KG1 (cell line): Measurements from ENCODE around the gene UBE2I.

Experiments used
- DNase-seq: peaks from one replicate; lab custom pipeline; 2025; lab: John Stamatoyannopoulos, UW

Gene UBE2I

DNA sequence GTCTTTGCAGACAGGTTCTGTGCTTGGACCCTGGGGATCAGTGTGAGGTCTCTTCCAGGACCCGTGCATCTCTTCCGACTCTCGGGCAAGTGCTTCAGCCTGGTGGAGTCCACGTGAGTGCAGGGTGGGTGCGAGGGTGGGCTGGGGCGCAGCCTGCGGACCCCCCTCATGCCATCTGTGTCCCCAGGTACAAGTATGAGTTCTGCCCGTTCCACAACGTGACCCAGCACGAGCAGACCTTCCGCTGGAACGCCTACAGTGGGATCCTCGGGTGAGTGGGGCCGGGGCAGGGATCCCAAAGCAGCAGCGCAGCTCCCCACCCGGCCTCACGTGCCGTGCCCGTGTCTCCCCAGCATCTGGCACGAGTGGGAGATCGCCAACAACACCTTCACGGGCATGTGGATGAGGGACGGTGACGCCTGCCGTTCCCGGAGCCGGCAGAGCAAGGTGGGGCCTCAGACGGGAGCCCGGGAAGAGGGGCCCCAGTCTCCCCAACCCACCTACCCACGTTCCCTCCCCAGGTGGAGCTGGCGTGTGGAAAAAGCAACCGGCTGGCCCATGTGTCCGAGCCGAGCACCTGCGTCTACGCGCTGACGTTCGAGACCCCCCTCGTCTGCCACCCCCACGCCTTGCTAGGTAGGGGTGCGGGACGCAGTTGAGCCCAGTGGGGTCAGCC is 52.4 kb downstream of the UBE2I start:
- DNase-seq: no peak

- DNase-seq: no peak
Measured at GRCh38 chr16:1362807-1363206, 53.4 kb downstream of the UBE2I start.

GRCh38 chr16:1363501-1364041 is 54.1 kb downstream of the UBE2I start:
- DNase-seq: no peak

DNA sequence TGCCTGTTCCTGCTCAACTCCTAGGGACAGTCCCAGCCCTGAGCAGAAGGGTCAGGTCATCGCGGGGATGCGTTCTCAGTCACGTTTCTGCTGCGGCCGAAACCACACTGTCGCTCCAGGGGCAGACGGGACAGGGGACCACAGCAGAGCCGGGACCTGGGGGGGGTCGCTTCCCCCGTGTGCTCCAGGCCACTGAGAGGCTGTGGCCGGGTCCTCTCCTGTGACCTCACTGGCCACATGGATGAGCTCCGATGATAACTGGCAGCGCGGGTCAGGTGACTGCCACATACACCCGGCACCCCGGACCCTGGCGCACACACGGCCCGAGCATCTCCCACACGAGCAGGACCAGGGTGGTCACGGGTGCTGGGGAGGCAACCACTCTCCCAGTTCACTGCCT is 55.1 kb downstream of the UBE2I start:
- no peak for DNase-seq

DNA sequence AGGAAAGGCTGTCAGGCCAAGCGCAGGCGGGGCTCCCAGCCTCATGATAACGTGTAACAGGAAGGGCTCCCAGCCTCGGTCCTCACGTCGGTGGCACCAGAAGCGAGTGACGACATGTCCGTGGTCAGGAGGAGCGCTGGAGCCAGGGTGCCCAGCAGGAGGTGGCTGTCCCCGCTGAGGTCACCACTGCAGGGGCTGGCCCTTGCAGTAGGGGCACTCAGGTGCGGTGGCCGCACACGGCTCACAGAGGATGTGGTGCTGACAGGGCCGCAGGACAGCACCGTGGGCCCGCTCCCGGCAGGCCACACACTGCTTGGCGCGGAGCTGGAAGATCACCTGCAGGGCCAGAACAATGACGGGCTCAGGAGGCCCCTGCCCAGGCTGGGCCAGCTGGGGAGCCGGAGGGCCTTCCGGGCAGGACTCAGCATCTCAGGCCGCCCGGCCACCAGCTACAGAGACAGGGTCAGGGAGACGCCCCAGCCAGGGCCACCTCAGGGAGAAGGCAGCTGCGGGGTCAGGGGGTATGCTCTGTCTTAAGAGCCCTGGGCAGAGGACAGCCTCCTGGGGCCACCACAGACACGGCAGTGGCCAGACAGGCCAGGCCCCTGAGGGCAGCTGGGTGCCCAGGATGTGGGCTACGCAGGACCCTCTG is 56.8 kb downstream of the UBE2I start:
- no peak for DNase-seq

GRCh38 chr16:1366712-1367299 is 57.4 kb downstream of the UBE2I start:
- no peak for DNase-seq

DNA sequence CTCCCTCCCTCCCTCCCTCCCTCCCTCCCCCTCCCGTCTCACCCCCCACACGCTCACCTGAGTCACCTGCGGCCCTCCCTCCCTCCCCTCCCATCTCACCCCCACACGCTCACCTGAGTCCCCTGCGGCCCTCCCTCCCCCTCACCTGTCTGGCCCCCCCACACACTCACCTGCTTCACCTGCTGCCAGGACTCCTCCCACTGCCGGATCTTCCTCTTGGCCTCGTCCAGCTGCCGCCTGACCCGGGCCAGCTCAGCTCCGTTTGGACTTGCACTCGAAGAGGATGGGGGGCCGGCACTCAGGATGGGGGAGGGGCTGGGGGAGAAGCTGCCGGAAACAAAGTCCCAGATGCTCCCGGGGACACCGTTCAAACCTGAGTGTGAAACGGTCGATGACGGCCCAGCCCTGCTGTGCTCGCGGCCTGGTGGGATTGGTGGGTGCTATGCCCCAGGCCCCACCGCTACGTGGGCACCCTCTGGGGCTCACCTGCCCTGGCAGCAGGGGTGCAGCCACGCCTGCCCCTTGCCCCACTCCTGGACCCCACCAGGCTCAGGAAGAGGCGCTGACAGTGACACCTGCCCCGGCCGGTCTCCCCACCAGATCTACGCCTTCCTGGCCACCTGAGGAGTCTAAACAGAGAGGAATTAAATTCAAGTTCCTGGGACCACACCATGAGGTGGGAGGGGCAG is 58.2 kb downstream of the UBE2I start:
- DNase-seq: no peak

GRCh38 chr16:1371054-1371978 is 61.9 kb downstream of the UBE2I start:
- DNase-seq: no peak

GRCh38 chr16:1372292-1372950 is 63.0 kb downstream of the UBE2I start:
- DNase-seq: no peak

DNA sequence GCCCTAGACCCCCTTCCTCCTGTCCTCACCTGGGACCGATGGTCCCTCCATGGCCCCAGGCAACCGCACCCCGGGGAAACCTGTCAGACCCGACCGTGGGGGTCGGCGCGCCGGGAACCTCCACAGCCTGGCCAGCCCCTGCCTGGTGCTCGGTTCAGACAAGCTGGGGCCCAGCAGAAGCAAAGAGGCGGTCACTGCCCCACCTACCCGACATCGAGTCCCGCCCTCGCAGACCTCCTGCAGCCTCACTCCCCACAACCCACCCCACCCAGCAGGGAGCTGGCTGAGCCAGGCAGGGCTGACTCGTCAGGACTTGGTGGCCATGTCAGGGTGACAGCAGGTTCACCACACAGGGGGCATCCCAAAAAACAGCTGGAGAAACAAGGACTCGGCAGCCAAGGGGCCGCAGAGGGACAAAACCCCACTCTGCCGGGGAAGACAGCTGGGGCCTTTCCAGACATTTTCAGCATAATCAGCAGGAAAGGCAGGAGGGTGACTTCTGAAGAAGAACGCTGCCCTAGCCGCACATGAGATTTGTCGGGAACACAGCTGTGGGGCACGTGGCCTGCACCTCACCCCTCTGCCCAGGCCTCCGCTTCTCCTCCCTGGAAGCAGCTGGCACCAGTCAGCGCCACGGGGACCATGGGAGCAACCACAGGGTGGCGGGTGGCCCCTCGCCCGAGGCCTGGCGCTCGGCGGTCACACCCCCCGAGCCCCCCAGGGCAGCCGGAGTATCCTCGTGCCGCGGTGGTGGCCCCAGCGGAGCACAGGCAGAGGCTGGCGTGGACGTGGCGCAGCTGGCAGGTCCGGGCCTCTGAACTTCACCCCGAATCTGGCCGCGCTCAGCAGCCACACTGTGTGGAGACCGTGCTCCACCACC is 65.2 kb downstream of the UBE2I start:
- DNase-seq: no peak

DNA sequence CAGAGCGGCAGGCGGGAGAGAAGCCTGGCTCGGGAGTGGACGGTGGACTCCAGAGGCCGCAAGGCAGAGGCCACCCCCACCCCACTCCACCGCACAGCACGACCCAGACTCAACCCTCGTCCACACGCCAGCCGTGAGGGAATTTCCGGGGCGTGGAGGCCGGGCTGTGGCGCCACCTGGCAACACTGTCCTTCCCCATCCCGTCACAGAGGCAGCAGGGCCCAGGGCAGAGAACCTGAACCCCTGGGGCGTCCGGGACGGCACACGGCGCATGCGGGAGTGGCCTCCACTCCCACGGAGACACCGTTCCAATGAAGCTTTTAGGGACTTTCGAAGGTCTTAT is 65.8 kb downstream of the UBE2I start:
- DNase-seq: no peak

GRCh38 chr16:1375741-1376410 is 66.4 kb downstream of the UBE2I start:
- no peak for DNase-seq
